ENCODE results near the gene ZBED1. TPM values are rescaled to one million over a fixed set of nuclear protein-coding genes. Genes with fewer than 3 reads are reported as not detected.

The ZBED1 gene
- total and polyA plus RNA-seq, 7 donors = 18.6 to 67.9 (median 37.6) TPM

DNA sequence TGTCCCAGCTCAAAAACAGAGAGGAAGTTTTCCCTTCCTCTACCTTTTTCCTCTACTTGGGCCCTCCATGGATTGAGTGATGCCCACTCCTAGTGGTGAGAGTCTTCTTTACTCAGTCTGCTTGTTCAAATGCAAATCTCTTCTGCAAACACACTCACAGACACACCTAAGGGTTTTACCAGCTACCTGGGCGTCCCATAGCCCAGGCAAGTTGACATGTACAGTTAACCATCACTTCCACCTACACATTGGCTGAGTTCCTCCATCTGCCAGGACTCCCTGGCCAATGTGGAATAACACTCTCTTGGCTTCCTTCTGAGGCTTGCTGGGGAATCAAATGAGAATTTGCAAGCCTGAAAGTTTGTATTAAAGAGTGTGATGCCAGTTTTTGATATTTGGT lies 45.7 kb upstream of the ZBED1 start:
- Histone ChIP-seq H3K4me3 (no peak overlapping the region), H3K27ac (no peak overlapping the region), H3K27me3 (ENCODE audit: insufficient read depth in 3 of 3, low read length in 2 of 3) (peaks cover 0 to 3% (median 2%) of the 10 kb centered on the region in 3 donors), H3K4me1 (no peaks in the 10 kb centered on the region), H3K36me3 (ENCODE audit: insufficient read depth in 1 of 2, low read depth in 1 of 2) (no peaks in the 10 kb centered on the region), H3K9me3 (no peaks in the 10 kb centered on the region)
- 54 to 95% (median 82%) methylated on average over 1 of the region's 1 CpG for WGBS, 3 donors
- ATAC-seq = no peak
- intact Hi-C loops (cut with DNase I) = no loop called here
- TF ChIP-seq, protein P1, sequence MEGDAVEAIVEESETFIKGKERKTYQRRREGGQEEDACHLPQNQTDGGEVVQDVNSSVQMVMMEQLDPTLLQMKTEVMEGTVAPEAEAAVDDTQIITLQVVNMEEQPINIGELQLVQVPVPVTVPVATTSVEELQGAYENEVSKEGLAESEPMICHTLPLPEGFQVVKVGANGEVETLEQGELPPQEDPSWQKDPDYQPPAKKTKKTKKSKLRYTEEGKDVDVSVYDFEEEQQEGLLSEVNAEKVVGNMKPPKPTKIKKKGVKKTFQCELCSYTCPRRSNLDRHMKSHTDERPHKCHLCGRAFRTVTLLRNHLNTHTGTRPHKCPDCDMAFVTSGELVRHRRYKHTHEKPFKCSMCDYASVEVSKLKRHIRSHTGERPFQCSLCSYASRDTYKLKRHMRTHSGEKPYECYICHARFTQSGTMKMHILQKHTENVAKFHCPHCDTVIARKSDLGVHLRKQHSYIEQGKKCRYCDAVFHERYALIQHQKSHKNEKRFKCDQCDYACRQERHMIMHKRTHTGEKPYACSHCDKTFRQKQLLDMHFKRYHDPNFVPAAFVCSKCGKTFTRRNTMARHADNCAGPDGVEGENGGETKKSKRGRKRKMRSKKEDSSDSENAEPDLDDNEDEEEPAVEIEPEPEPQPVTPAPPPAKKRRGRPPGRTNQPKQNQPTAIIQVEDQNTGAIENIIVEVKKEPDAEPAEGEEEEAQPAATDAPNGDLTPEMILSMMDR (IDR thresholded peaks at IDR 0.05) = no peak
- no peak for DNase-seq

- Histone ChIP-seq H3K4me3 (no peak overlapping the region), H3K9me3 (no peaks in the 10 kb centered on the region), H3K27ac (no peak overlapping the region), H3K4me1 (no peaks in the 10 kb centered on the region), H3K27me3 (ENCODE audit: insufficient read depth in 3 of 3, low read length in 2 of 3) (peaks cover 0 to 2% (median 0%) of the 10 kb centered on the region in 3 donors), H3K36me3 (ENCODE audit: insufficient read depth in 1 of 2, low read depth in 1 of 2) (no peaks in the 10 kb centered on the region)
- intact Hi-C loops (cut with DNase I) = no loop called here
- 40 to 56% (median 56%) methylated on average over 1 of the region's 1 CpG for WGBS, 3 donors
- TF ChIP-seq, protein P1 (IDR thresholded peaks at IDR 0.05) = no peak
- DNase-seq (no peak), ATAC-seq (no peak)
Observed at GRCh38 chrX:2545144-2545543, 44.4 kb upstream of the ZBED1 start.

DNA sequence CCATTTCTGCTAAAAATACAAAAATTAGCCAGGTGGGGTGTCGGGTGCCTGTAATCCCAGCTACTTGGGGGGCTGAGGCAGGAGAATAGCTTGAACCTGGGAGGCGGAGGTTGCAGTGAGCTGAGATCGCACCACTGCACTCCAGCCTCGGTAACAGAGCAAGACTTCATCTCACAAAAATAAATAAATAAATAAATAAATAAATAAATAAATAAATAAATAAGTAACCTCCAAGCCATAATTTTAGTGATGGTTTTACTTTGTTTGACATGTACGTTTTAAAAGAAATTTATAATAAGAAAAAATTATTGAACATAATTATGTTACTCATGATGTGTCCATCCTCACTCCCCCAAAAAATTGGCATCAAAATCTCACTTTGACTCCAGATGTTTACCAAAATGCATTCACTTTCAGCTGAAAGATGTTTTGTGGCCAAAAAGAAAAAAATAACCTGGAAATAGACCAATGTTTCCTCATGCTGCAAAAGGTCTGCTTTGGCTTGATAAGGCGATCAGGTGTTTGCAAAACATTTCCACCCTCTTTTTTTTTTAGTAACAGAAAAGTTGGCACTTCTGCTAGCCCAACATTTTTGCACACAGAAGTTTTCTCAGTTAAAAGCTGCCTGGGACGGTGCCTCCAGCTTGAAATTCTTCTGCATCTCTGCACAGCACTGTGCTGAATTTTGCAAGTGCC lies 42.2 kb upstream of the ZBED1 start:
- ATAC-seq = no peak
- intact Hi-C loops (cut with DNase I) = no loop called here
- Histone ChIP-seq H3K4me1 (no peaks in the 10 kb centered on the region), H3K9me3 (no peaks in the 10 kb centered on the region), H3K4me3 (no peak overlapping the region), H3K27ac (no peak overlapping the region), H3K27me3 (ENCODE audit: insufficient read depth in 3 of 3, low read length in 2 of 3) (peaks cover 0 to 2% (median 0%) of the 10 kb centered on the region in 3 donors), H3K36me3 (ENCODE audit: insufficient read depth in 1 of 2, low read depth in 1 of 2) (no peaks in the 10 kb centered on the region)
- TF ChIP-seq, protein P1 (IDR thresholded peaks at IDR 0.05) = no peak
- 50 to 66% (median 61%) methylated on average over 7 of the region's 7 CpGs for WGBS, 3 donors
- DNase-seq = no peak

DNA sequence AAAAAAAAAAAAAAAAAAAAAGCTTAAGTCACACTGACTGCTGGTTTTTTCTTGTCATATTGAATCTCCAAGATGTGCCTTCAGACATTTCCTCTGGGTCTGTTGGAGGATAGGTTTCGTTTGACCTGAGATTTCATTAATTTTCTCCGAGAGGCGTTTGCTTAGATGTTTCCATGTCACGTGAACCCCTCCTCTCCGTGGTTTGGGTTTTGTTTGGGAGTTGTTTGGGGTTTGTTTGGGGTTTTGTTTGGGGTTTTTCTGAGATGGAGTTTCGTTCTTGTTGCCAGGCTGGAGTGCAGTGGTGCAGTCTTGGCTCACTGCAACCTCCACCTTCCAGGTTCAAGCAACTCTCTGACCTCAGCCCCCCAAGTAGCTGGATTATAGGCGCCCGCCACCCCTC lies 40.8 kb upstream of the ZBED1 start:
- no peak overlapping the region for H3K27ac ChIP-seq
- no peaks in the 10 kb centered on the region for H3K9me3 ChIP-seq
- H3K27me3 ChIP-seq (ENCODE audit: insufficient read depth in 3 of 3, low read length in 2 of 3) = peaks cover 0 to 2% (median 0%) of the 10 kb centered on the region in 3 donors
- ATAC-seq (no peak), DNase-seq (no peak)
- intact Hi-C loops (cut with DNase I) = no loop called here
- H3K36me3 ChIP-seq (ENCODE audit: insufficient read depth in 1 of 2, low read depth in 1 of 2) = no peaks in the 10 kb centered on the region
- no peaks in the 10 kb centered on the region for H3K4me1 ChIP-seq
- H3K4me3 ChIP-seq = no peak overlapping the region
- TF ChIP-seq, protein P1 (IDR thresholded peaks at IDR 0.05) = no peak
- WGBS, 3 donors = 78 to 90% (median 89%) methylated on average over 8 of the region's 8 CpGs

Data from psoas muscle (tissue), 8 donors.